K562 (cell line): ENCODE results near the gene NEURL4. TPM values are rescaled to one million over a fixed set of nuclear protein-coding genes. Genes with fewer than 3 reads are reported as not detected.

ENCODE experiments used
- KLF6 ChIP-seq: fragments of 250-450 bp; sonication (Bioruptor Pico); IDR thresholded peaks from 2 replicates; pipeline ENCODE4 v1.4.0; 2020; ENCODE audit warnings: mild to moderate bottlenecking, moderate library complexity, borderline replicate concordance
- MAZ ChIP-seq, 2 experiments: fragments of 450-650 bp in 1 of 2; sonication (generic) in 1 of 2; formaldehyde crosslinking; IDR thresholded peaks in 1 of 2; conservative IDR thresholded peaks in 1 of 2; 2 replicates each; pipeline versions ENCODE4 v1.4.0 to v1.5.0; 2020; ENCODE audit warnings: mild to moderate bottlenecking in 1 of 2, missing genetic modification reagents in 1 of 2
- MCM7 ChIP-seq, 2 experiments: fragments of 450-650 bp; IDR thresholded peaks; 2 replicates each; pipeline ENCODE4 v1.6.1; 2016 to 2018
- SRSF1 ChIP-seq: fragments of 200-400 bp; formaldehyde crosslinking; IDR thresholded peaks from 2 replicates; pipeline ENCODE4 v1.6.1; 2017; ENCODE audit warnings: mild to moderate bottlenecking, low read depth, low read length, moderate library complexity
- polyA plus RNA-seq, 8 experiments: library from polyadenylated mRNA; depleted of rRNA in 4 of 8; stranded (reverse) in 5 of 8; unstranded in 3 of 8; fragments of >200 nt; fragmentation: Nextera tagmentation in 2 of 8; fragmentation: Illumina TruSeq in 1 of 8; extraction: Ambion mirVana in 2 of 8; extraction: Trizol in 1 of 8; gene quantifications; 2 replicates each; pipeline versions ENCODE4 v1.2.1 to v1.2.3, GENCODE V29; 2011 to 2014; ENCODE audit warnings: inconsistent platforms in 1 of 8, missing spikeins in 1 of 8
- total RNA-seq, 7 experiments: library from RNA; depleted of rRNA in 6 of 7; stranded (reverse); fragments of >200 nt in 6 of 7; fragmentation: Illumina TruSeq in 2 of 7; extraction: Trizol in 2 of 7; gene quantifications; 2 replicates each; pipeline versions ENCODE4 v1.2.1 to v1.2.3, GENCODE V29; 2011 to 2021; ENCODE audit warnings: low replicate concordance in 1 of 7
- TF ChIP-seq, protein P1 (sequence below): fragments of 250-450 bp; sonication (Bioruptor Pico); IDR thresholded peaks from 2 replicates; pipeline ENCODE4 v1.8.0; 2021; ENCODE audit warnings: moderate library complexity, mild to moderate bottlenecking, inconsistent platforms
- TF ChIP-seq, protein P2 (sequence below): fragments of 150-350 bp; IDR thresholded peaks from 2 replicates; pipeline ENCODE4 v1.6.1; 2014; ENCODE audit warnings: low read depth, mild to moderate bottlenecking, low read length, borderline replicate concordance
- TF ChIP-seq, protein P3 (sequence below): sonication (generic); formaldehyde crosslinking; IDR thresholded peaks from 2 replicates; pipeline ENCODE4 v1.8.0; 2022; ENCODE audit warnings: missing genetic modification reagents, mild to moderate bottlenecking, borderline replicate concordance

The NEURL4 gene
- total and polyA plus RNA-seq, 9 of the 15 experiments (the other 6 are each of a cell fraction or from before 2014, with no cell fraction given), result 0.08 to 37.4 (median 11.5) TPM

DNA sequence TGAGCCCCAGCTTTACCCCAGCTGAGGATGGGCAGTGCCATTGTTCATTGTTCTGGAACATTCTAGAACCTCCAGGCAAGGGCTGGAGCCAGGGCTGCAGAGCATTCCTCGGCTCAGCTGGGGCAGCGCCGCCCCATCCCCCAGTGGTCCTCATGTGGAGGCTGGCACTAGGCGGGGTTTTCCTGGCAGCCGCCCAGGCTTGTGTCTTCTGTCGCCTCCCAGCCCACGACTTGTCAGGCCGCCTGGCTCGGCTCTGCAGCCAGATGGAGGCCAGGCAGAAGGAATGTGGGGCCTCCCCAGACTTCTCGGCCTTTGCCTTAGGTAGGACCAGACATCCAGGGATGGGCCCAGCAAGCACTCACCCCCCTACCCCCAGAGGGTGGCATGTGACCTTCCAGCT lies 25.9 kb upstream of the NEURL4 start, which contains the start of gene TMEM95 (continued):
- TF ChIP-seq, protein P1, sequence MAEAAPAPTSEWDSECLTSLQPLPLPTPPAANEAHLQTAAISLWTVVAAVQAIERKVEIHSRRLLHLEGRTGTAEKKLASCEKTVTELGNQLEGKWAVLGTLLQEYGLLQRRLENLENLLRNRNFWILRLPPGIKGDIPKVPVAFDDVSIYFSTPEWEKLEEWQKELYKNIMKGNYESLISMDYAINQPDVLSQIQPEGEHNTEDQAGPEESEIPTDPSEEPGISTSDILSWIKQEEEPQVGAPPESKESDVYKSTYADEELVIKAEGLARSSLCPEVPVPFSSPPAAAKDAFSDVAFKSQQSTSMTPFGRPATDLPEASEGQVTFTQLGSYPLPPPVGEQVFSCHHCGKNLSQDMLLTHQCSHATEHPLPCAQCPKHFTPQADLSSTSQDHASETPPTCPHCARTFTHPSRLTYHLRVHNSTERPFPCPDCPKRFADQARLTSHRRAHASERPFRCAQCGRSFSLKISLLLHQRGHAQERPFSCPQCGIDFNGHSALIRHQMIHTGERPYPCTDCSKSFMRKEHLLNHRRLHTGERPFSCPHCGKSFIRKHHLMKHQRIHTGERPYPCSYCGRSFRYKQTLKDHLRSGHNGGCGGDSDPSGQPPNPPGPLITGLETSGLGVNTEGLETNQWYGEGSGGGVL, result no peak
- TF ChIP-seq MCM7 (IDR thresholded peaks at IDR 0.05) (no peak), SRSF1 (no peak), MAZ (CRISPR knock-in tag; conservative IDR thresholded peaks at IDR 0.05 in 1 of 2, IDR thresholded peaks at IDR 0.05 in 1 of 2) (no peak), KLF6 (CRISPR knock-in tag) (no peak)
- TF ChIP-seq, protein P2, sequence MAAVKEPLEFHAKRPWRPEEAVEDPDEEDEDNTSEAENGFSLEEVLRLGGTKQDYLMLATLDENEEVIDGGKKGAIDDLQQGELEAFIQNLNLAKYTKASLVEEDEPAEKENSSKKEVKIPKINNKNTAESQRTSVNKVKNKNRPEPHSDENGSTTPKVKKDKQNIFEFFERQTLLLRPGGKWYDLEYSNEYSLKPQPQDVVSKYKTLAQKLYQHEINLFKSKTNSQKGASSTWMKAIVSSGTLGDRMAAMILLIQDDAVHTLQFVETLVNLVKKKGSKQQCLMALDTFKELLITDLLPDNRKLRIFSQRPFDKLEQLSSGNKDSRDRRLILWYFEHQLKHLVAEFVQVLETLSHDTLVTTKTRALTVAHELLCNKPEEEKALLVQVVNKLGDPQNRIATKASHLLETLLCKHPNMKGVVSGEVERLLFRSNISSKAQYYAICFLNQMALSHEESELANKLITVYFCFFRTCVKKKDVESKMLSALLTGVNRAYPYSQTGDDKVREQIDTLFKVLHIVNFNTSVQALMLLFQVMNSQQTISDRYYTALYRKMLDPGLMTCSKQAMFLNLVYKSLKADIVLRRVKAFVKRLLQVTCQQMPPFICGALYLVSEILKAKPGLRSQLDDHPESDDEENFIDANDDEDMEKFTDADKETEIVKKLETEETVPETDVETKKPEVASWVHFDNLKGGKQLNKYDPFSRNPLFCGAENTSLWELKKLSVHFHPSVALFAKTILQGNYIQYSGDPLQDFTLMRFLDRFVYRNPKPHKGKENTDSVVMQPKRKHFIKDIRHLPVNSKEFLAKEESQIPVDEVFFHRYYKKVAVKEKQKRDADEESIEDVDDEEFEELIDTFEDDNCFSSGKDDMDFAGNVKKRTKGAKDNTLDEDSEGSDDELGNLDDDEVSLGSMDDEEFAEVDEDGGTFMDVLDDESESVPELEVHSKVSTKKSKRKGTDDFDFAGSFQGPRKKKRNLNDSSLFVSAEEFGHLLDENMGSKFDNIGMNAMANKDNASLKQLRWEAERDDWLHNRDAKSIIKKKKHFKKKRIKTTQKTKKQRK, result no peak
- TF ChIP-seq, protein P3, sequence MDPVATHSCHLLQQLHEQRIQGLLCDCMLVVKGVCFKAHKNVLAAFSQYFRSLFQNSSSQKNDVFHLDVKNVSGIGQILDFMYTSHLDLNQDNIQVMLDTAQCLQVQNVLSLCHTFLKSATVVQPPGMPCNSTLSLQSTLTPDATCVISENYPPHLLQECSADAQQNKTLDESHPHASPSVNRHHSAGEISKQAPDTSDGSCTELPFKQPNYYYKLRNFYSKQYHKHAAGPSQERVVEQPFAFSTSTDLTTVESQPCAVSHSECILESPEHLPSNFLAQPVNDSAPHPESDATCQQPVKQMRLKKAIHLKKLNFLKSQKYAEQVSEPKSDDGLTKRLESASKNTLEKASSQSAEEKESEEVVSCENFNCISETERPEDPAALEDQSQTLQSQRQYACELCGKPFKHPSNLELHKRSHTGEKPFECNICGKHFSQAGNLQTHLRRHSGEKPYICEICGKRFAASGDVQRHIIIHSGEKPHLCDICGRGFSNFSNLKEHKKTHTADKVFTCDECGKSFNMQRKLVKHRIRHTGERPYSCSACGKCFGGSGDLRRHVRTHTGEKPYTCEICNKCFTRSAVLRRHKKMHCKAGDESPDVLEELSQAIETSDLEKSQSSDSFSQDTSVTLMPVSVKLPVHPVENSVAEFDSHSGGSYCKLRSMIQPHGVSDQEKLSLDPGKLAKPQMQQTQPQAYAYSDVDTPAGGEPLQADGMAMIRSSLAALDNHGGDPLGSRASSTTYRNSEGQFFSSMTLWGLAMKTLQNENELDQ (CRISPR knock-in tag), result no peak
